ENCODE data around the gene CENATAC.
A peak's percentile ranks its signal among the peaks of the same experiment; 100 is the strongest.

- peak; percentile 5 to 55 (median 36) for TF ChIP-seq CTCF (IDR thresholded peaks at IDR 0.05)
- no peak for TF ChIP-seq POLR2A (IDR thresholded peaks at IDR 0.05)
Observed at GRCh38 chr11:119065369-119065768, 67.4 kb downstream of the CENATAC start.
